Activated T-cell treated with anti-CD3 and anti-CD28 coated beads, Interleukin-2, amount 50 U/mL, for 4 hours (primary cell): ENCODE measurements around the gene FEZ2. TPM values are rescaled to one million over a fixed set of nuclear protein-coding genes. Genes with fewer than 3 reads are reported as not detected.

ENCODE experiments used
- ATAC-seq, 2 donors: fragments of 200-7000 bp; cut with Tn5 transposase; one replicate each; pipeline ENCODE4 v1.10.0; 2021
- DNase-seq: peaks from one replicate; pipeline ENCODE4 v3.0.0-alpha.2; 2020
- H3K27me3 Mint-ChIP-seq: one replicate; pipeline ENCODE4 v1.8.0; 2021; ENCODE audit warnings: low read depth, mixed read lengths
- H3K36me3 Mint-ChIP-seq: one replicate; pipeline ENCODE4 v1.8.0; 2022; ENCODE audit warnings: mixed read lengths; ENCODE audit not compliant: insufficient read depth
- H3K4me1 Mint-ChIP-seq: one replicate; pipeline ENCODE4 v1.8.0; 2021; ENCODE audit warnings: low read depth, mixed read lengths
- H3K4me3 Mint-ChIP-seq: one replicate; pipeline ENCODE4 v1.8.0; 2021; ENCODE audit warnings: mild to moderate bottlenecking, moderate library complexity, mixed read lengths
- H3K9me3 Mint-ChIP-seq: one replicate; pipeline ENCODE4 v1.8.0; 2021; ENCODE audit warnings: mixed read lengths
- total RNA-seq, 3 donors: library from RNA; stranded (reverse); gene quantifications; one replicate each; pipeline ENCODE4 v1.2.1, GENCODE V29; 2021

The FEZ2 gene
- total RNA-seq, 3 donors from 2014 or later = 7.4 to 10.0 (median 8.2) TPM

DNA sequence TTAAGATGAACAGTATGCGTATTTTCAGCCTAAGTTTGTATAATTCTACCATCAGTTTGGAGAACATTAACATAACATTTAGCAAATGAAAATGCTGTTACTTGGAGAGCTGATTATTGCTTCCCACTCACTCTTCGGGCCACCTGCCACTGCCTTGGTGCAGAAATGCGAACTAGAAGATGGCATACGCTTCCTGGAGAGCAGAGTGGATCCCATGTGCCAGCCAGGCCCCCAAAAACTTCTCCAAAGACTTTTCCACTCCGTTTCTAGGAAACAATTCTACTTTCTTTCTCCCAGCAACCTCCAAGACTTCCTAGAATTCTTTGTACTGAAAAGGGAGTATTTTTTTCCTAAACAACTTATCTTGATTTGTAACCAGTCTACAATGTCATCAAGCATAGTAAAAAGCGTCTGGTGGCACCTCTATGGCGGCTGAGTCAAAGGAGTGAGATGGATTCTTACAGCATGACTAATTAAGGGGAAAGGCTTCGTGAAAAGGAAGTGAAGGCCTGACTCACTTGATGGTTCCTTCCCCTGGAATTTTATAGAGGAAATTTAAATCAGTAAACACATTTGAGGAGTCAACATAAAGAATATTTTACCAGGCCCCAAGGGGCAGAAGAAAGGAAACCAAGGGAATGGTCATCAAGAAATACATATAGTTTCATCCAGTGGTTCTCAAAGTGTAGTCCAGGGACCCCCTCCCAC, 36.6 kb downstream of the FEZ2 start:
- H3K9me3 Mint-ChIP-seq = no peaks in the 10 kb centered on the region
- no peaks in the 10 kb centered on the region for H3K27me3 Mint-ChIP-seq
- peaks cover 30% of the 10 kb centered on the region for H3K36me3 Mint-ChIP-seq
- peaks cover 5% of the 10 kb centered on the region for H3K4me1 Mint-ChIP-seq
- ATAC-seq = no peak
- no peak for DNase-seq
- H3K4me3 Mint-ChIP-seq = no peak overlapping the region

DNA sequence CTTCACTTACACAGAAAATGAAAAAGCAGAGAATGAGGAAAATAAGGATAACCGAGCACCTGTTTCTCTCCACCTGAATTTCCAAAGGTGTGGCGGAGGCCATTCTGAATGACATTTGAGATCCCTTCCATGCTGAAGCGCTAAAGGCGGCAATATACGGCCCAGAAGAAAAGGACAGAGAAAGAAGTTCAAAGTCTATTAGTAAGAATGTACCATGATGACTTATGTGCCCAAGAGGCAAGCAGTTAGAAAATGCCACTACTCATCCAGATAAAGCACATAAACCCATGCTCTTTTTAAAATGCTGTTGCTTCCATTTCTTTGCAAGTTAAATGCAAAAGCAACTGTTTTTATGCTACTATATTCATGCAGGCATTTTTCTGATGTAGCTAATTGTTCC, 37.2 kb downstream of the FEZ2 start:
- no peak for ATAC-seq
- no peak for DNase-seq
- Mint-ChIP-seq H3K4me1 (peaks cover 5% of the 10 kb centered on the region), H3K27me3 (no peaks in the 10 kb centered on the region), H3K9me3 (no peaks in the 10 kb centered on the region), H3K36me3 (peaks cover 33% of the 10 kb centered on the region), H3K4me3 (no peak overlapping the region)

GRCh38 chr2:36559221-36559942, 38.6 kb downstream of the FEZ2 start:
- H3K9me3 Mint-ChIP-seq = no peaks in the 10 kb centered on the region
- ATAC-seq (no peak), DNase-seq (no peak)
- no peak overlapping the region for H3K4me3 Mint-ChIP-seq
- no peaks in the 10 kb centered on the region for H3K27me3 Mint-ChIP-seq
- H3K4me1 Mint-ChIP-seq = peaks cover 2% of the 10 kb centered on the region
- peaks cover 29% of the 10 kb centered on the region for H3K36me3 Mint-ChIP-seq

- H3K36me3 Mint-ChIP-seq = peaks cover 33% of the 10 kb centered on the region
These were observed 41.1 kb downstream of the FEZ2 start for GRCh38 chr2:36556842-36557241.

DNA sequence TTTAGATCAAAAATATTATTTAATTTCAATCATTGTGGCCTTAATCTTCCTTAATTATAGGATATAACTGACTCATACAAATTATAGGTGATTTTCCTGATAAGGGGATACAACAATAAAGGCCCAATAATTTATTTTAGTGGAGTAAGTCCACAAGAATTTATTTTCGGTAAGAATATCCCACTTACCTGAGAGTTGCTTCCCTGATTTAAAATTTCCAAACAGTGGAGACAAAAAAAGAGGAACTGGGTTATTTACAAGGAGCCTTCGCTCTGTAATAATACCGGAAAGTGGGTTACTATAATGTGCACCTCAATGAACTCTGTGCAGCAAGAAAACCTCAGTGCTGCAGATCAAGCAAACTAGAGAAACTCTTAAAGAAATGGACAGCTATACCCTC, 42.2 kb downstream of the FEZ2 start:
- DNase-seq (no peak), ATAC-seq (no peak)
- H3K4me3 Mint-ChIP-seq = no peak overlapping the region
- H3K27me3 Mint-ChIP-seq = no peaks in the 10 kb centered on the region
- no peaks in the 10 kb centered on the region for H3K4me1 Mint-ChIP-seq
- peaks cover 37% of the 10 kb centered on the region for H3K36me3 Mint-ChIP-seq
- H3K9me3 Mint-ChIP-seq = no peaks in the 10 kb centered on the region

More at GRCh38 chr2:36556842-36557241, 41.1 kb downstream of the FEZ2 start:
- H3K4me1 Mint-ChIP-seq = no peaks in the 10 kb centered on the region
- ATAC-seq (no peak), DNase-seq (no peak)
- H3K4me3 Mint-ChIP-seq = no peak overlapping the region
- H3K9me3 Mint-ChIP-seq = no peaks in the 10 kb centered on the region
- H3K27me3 Mint-ChIP-seq = no peaks in the 10 kb centered on the region

DNA sequence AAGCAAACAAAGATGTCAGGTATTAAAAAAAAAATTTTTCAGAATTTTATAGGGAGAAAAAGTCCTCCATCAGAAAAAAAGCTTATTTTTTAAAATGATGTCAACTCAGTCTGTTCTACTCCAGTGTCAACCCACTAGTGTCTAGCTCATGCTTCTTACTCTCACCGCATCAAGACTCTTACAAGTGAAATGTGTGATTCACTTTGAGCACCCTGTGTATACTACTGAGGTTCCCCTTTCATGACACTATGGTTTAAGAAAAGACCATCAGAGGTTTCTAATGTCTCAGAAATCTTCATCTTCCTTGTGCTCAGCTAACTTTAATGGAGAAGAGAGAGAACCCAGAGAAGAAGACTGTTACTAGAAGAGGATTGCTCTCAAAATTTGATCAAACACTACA, 43.4 kb downstream of the FEZ2 start:
- Mint-ChIP-seq H3K9me3 (no peaks in the 10 kb centered on the region), H3K27me3 (no peaks in the 10 kb centered on the region), H3K4me3 (no peak overlapping the region), H3K4me1 (peaks cover 3% of the 10 kb centered on the region), H3K36me3 (peaks cover 38% of the 10 kb centered on the region)
- no peak for ATAC-seq
- no peak for DNase-seq

DNA sequence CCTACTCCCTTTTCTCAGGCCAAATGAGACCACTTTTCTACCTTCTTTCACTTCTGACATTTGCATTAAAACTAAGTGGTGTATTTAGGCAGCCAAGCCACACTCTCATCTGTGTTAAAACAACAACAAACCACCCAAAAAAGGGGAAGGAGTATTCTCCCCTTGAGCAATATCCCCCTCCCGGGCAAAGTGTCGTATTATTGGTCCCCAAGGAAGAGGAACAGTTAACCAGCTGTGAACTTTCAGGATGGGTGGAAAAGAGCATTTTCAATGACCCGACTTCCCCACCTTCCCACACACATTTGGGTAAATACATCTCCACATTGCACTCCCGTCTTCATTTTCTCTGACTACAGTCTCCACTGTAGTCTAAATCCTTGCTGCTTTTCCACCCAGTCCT, 44.3 kb downstream of the FEZ2 start:
- H3K4me1 Mint-ChIP-seq = peaks cover 9% of the 10 kb centered on the region
- no peak overlapping the region for H3K4me3 Mint-ChIP-seq
- no peak for ATAC-seq
- peaks cover 39% of the 10 kb centered on the region for H3K36me3 Mint-ChIP-seq
- no peak for DNase-seq
- no peaks in the 10 kb centered on the region for H3K27me3 Mint-ChIP-seq
- no peaks in the 10 kb centered on the region for H3K9me3 Mint-ChIP-seq

- no peaks in the 10 kb centered on the region for H3K9me3 Mint-ChIP-seq
- H3K4me1 Mint-ChIP-seq = peaks cover 9% of the 10 kb centered on the region
- H3K27me3 Mint-ChIP-seq = no peaks in the 10 kb centered on the region
- H3K36me3 Mint-ChIP-seq = peaks cover 57% of the 10 kb centered on the region
- no peak for ATAC-seq
- DNase-seq = no peak
- no peak overlapping the region for H3K4me3 Mint-ChIP-seq
These were observed 48.0 kb downstream of the FEZ2 start for GRCh38 chr2:36550006-36550405.

- Mint-ChIP-seq H3K4me1 (peaks cover 9% of the 10 kb centered on the region), H3K9me3 (no peaks in the 10 kb centered on the region), H3K36me3 (peaks cover 55% of the 10 kb centered on the region), H3K4me3 (no peak overlapping the region), H3K27me3 (no peaks in the 10 kb centered on the region)
- ATAC-seq (peak; percentile 18 to 52), DNase-seq (no peak)
These were observed 48.8 kb downstream of the FEZ2 start for GRCh38 chr2:36549165-36549574.

DNA sequence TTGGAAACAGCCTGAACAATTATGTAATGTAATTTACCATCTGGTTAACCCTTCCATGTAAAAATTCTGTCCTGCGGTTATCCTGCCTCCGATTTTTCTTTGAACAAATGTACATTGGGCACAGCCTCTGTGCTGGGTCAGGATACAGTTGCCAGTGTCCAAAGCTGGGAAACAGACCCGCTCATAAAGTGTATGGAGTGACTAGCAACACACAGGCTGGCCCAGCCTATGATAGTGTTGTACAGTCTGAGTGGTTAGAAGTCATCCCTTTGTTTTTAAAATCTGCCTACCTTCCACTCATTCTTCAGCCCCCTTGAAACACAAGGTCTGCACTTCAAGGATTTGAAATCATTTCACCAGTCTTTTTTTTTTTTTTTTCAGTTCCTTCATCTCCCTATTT, 50.1 kb downstream of the FEZ2 start:
- H3K36me3 Mint-ChIP-seq = peaks cover 50% of the 10 kb centered on the region

DNA sequence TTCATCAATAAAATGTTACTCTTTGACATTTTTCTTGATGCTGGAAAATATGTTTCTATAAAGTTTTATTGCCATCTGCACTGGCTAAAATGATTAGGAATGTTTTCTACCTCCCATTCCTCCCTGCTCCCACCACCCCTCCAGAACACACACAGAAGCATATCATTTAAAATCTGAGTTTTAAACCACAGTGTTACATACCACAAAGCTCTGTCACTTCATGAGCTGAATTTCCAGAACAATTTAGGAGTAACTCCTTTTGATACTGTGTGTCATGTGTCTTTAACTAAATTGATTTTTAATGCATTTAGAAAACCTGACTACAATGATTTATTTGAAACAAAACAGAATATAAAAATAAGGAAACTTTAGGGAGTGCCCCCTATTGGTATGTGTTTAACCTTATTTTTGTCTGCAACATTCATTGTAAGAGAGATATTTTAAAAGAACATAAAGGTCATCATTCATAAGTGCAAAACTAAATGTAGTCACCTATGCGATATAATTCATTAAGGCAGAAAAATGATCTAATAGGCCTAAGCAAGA, 52.0 kb downstream of the FEZ2 start:
- Mint-ChIP-seq H3K4me3 (no peak overlapping the region), H3K27me3 (no peaks in the 10 kb centered on the region), H3K4me1 (peaks cover 9% of the 10 kb centered on the region), H3K36me3 (peaks cover 39% of the 10 kb centered on the region), H3K9me3 (no peaks in the 10 kb centered on the region)
- DNase-seq (no peak), ATAC-seq (no peak)

More for the DNA sequence above, 50.1 kb downstream of the FEZ2 start:
- DNase-seq = no peak
- Mint-ChIP-seq H3K9me3 (no peaks in the 10 kb centered on the region), H3K4me1 (peaks cover 9% of the 10 kb centered on the region), H3K27me3 (no peaks in the 10 kb centered on the region), H3K4me3 (no peak overlapping the region)
- no peak for ATAC-seq

DNA sequence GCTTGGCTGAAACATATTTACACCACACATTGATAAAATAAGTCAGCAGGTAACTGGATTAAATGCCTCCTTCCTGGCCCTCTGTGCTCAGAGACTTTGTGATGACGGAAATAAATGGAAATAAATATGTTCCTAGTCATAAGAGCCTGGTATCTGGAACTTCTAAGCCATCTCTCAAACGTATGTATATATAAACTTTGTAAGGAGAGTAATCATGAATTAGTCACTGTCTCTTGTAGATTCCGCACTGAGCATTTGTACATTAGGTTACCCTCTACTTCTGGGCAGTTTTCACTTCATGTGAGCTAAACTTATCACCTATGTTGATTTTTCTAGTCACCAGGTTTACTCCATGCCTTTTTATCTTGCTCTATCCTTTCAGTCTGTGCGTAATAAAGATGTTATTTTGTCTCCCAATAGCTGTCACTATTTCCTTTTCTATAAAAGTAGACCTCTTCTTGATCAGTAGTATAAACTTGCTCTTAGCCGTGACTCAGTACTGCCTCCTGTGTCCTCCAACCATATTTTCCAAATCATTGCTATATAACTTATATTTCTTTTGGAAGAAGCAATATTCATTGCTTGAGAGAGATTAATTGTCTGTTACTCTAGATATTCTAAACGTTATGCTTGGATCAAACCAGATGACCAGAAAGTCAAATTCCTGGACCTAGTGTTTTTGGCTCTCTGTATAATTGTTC, 53.2 kb downstream of the FEZ2 start:
- Mint-ChIP-seq H3K4me1 (peaks cover 5% of the 10 kb centered on the region), H3K9me3 (no peaks in the 10 kb centered on the region), H3K36me3 (peaks cover 33% of the 10 kb centered on the region), H3K4me3 (no peak overlapping the region), H3K27me3 (no peaks in the 10 kb centered on the region)
- no peak for DNase-seq
- no peak for ATAC-seq

GRCh38 chr2:36541891-36542595, 55.9 kb downstream of the FEZ2 start:
- H3K4me1 Mint-ChIP-seq = no peaks in the 10 kb centered on the region
- DNase-seq (no peak), ATAC-seq (no peak)
- H3K36me3 Mint-ChIP-seq = peaks cover 13% of the 10 kb centered on the region
- no peaks in the 10 kb centered on the region for H3K9me3 Mint-ChIP-seq
- no peak overlapping the region for H3K4me3 Mint-ChIP-seq
- H3K27me3 Mint-ChIP-seq = no peaks in the 10 kb centered on the region
